HG02884 (cell line): ENCODE results near the gene LCP1.
A peak's percentile ranks its signal among the peaks of the same experiment; 100 is the strongest.
"Not testable (repeated sequence)": the region's sequence is repeated elsewhere in the genome, so short reads cannot be mapped to it uniquely, and the experiment has no call there.

Experiments used
- ATAC-seq: cut with Tn5 transposase; IDR thresholded peaks from one replicate; pipeline ENCODE4 v1.9.1; 2021; ENCODE audit warnings: mild to moderate bottlenecking, moderate library complexity; ENCODE audit not compliant: unreplicated experiment

The LCP1 gene

GRCh38 chr13:46181840-46182490 lies at the start of gene LCP1:
Gene LCP1, minus strand, starts transcription at chr13:46182177. Its CDS starts 22,515 bp downstream, at chr13:46159662.
- ATAC-seq = peak; percentile 64

GRCh38 chr13:46229251-46229650 lies 47.3 kb upstream of the LCP1 start:
- no peak for ATAC-seq

GRCh38 chr13:46220234-46220633 lies 38.3 kb upstream of the LCP1 start:
- not testable (repeated sequence) for ATAC-seq

- not testable (repeated sequence) for ATAC-seq
These were observed 32.8 kb upstream of the LCP1 start for GRCh38 chr13:46214741-46215140.

- ATAC-seq = no peak
These were observed 31.3 kb upstream of the LCP1 start for GRCh38 chr13:46213242-46213641.

- ATAC-seq = peak; percentile 85
These were observed 29.7 kb upstream of the LCP1 start, which contains the start of gene LRRC63 for GRCh38 chr13:46211483-46212351. Gene LRRC63, plus strand, starts transcription at chr13:46211928. Its CDS starts 1,107 bp downstream, at chr13:46213035.

GRCh38 chr13:46211116-46211482 lies 29.1 kb upstream of the LCP1 start:
- peak; percentile 41 for ATAC-seq

- ATAC-seq = no peak
These were observed 28.5 kb upstream of the LCP1 start for GRCh38 chr13:46210362-46211083.

- ATAC-seq = no peak
These were observed 25.9 kb upstream of the LCP1 start for GRCh38 chr13:46207828-46208227.

- no peak for ATAC-seq
These were observed 24.2 kb upstream of the LCP1 start for GRCh38 chr13:46206143-46206542.

- ATAC-seq = no peak
These were observed 21.0 kb upstream of the LCP1 start for GRCh38 chr13:46202966-46203365.

GRCh38 chr13:46202188-46202795 lies 20.3 kb upstream of the LCP1 start:
- no peak for ATAC-seq

GRCh38 chr13:46198696-46199193 lies 16.8 kb upstream of the LCP1 start:
- ATAC-seq = no peak

GRCh38 chr13:46197299-46198048 lies 15.5 kb upstream of the LCP1 start:
- no peak for ATAC-seq

GRCh38 chr13:46195016-46195415 lies 13.0 kb upstream of the LCP1 start:
- no peak for ATAC-seq

GRCh38 chr13:46192412-46192811 lies 10.4 kb upstream of the LCP1 start:
- no peak for ATAC-seq

GRCh38 chr13:46185634-46186033 lies 3.7 kb upstream of the LCP1 start:
- no peak for ATAC-seq

- peak; percentile 38 for ATAC-seq
These were observed 2.3 kb upstream of the LCP1 start for GRCh38 chr13:46184277-46184699.

GRCh38 chr13:46183018-46183946 lies 1.3 kb upstream of the LCP1 start:
- ATAC-seq = no peak
